Esophagus (tissue), 2 donors: ENCODE data around the gene MASP1. TPM values are rescaled to one million over a fixed set of nuclear protein-coding genes. Genes with fewer than 3 reads are reported as not detected.
A peak's percentile ranks its signal among the peaks of the same experiment; 100 is the strongest.

Experiments
- H3K27ac ChIP-seq, 2 donors: one replicate each; pipeline ENCODE4 v1.5.1; 2013; ENCODE audit warnings: low read depth in 2 of 2, mild to moderate bottlenecking in 2 of 2, inconsistent platforms in 1 of 2, low read length in 1 of 2, moderate library complexity in 1 of 2
- H3K27me3 ChIP-seq, 2 donors: one replicate each; pipeline ENCODE4 v1.6.1; 2013; ENCODE audit warnings: low read length in 2 of 2, control low read depth in 1 of 2, mild to moderate bottlenecking in 1 of 2; ENCODE audit not compliant: insufficient read depth in 2 of 2, control insufficient read depth in 1 of 2
- H3K36me3 ChIP-seq, 2 donors: one replicate each; pipeline ENCODE4 v1.6.1; 2013; ENCODE audit warnings: low read length in 1 of 2; ENCODE audit not compliant: control insufficient read depth in 2 of 2, insufficient read depth in 2 of 2
- H3K4me1 ChIP-seq, 2 donors: one replicate each; pipeline ENCODE4 v1.6.1; 2013; ENCODE audit warnings: low read length in 1 of 2; ENCODE audit not compliant: control insufficient read depth in 2 of 2, insufficient read depth in 2 of 2
- H3K4me3 ChIP-seq, 2 donors: one replicate each; pipeline ENCODE4 v1.5.1; 2013; ENCODE audit warnings: low read length in 2 of 2, mild to moderate bottlenecking in 2 of 2, low read depth in 1 of 2, moderate library complexity in 1 of 2
- H3K9me3 ChIP-seq, 2 donors: one replicate each; pipeline ENCODE4 v1.6.1; 2013; ENCODE audit warnings: mild to moderate bottlenecking in 2 of 2, low read depth in 1 of 2, low read length in 1 of 2, moderate library complexity in 1 of 2; ENCODE audit not compliant: control insufficient read depth in 2 of 2, insufficient read depth in 1 of 2
- WGBS, 2 donors: extraction: QIAGEN DNeasy Blood & Tissue Kit; methylation state at CpG; one replicate each; pipeline ENCODE4 v1.1.7; 2013; 5-methylcytosine and 5-hydroxymethylcytosine counted together
- polyA plus RNA-seq, 2 donors: library from polyadenylated mRNA; stranded (reverse); fragments of 200-250 nt; gene quantifications; one replicate each; pipeline ENCODE4 v1.2.3, GENCODE V29; 2013
- donor health status: healthy with polysubstance abuse.
- donor health status: Bipolar disorder and iron deficiency.

The MASP1 gene
- polyA plus RNA-seq, 2 donors, result 0.14 to 0.93 TPM

GRCh38 chr3:187215460-187215859, 76.1 kb downstream of the MASP1 start:
- Histone ChIP-seq H3K4me1 (peaks cover 0 to 2% of the 10 kb centered on the region in 2 donors), H3K9me3 (no peaks in the 10 kb centered on the region), H3K36me3 (no peaks in the 10 kb centered on the region), H3K4me3 (no peak overlapping the region), H3K27me3 (no peaks in the 10 kb centered on the region), H3K27ac (no peak overlapping the region)
- WGBS, 2 donors, result 93 to 95% methylated on average over 5 of the region's 5 CpGs

- H3K27ac ChIP-seq, result no peak overlapping the region
- no peaks in the 10 kb centered on the region for H3K9me3 ChIP-seq
- H3K36me3 ChIP-seq, result no peaks in the 10 kb centered on the region
- WGBS, 2 donors, result 82 to 100% methylated on average over 1 of the region's 1 CpG
- no peaks in the 10 kb centered on the region for H3K27me3 ChIP-seq
- no peak overlapping the region for H3K4me3 ChIP-seq
- H3K4me1 ChIP-seq, result peaks cover 0 to 4% of the 10 kb centered on the region in 2 donors
Observed at GRCh38 chr3:187213616-187214015, 77.9 kb downstream of the MASP1 start.

- no peak overlapping the region for H3K27ac ChIP-seq
- no peak overlapping the region for H3K4me3 ChIP-seq
- peaks cover 0 to 4% of the 10 kb centered on the region in 2 donors for H3K4me1 ChIP-seq
- H3K9me3 ChIP-seq, result no peaks in the 10 kb centered on the region
- 63 to 70% methylated on average over 4 of the region's 4 CpGs for WGBS, 2 donors
- H3K36me3 ChIP-seq, result no peaks in the 10 kb centered on the region
- no peaks in the 10 kb centered on the region for H3K27me3 ChIP-seq
Observed at GRCh38 chr3:187212705-187213104, 78.8 kb downstream of the MASP1 start.

- Histone ChIP-seq H3K27me3 (no peaks in the 10 kb centered on the region), H3K4me1 (peaks cover 0 to 4% of the 10 kb centered on the region in 2 donors), H3K27ac (peak overlapping the region in 1 of 2 donors; percentile 28), H3K4me3 (no peak overlapping the region), H3K9me3 (peaks cover 0 to under 1% of the 10 kb centered on the region in 2 donors), H3K36me3 (no peaks in the 10 kb centered on the region)
- 76 to 86% methylated on average over 3 of the region's 3 CpGs for WGBS, 2 donors
Observed at GRCh38 chr3:187212196-187212545, 79.4 kb downstream of the MASP1 start.

GRCh38 chr3:187211532-187212195, 79.9 kb downstream of the MASP1 start:
- WGBS, 2 donors, result 48 to 63% methylated on average over 3 of the region's 3 CpGs
- peaks cover 0 to 4% of the 10 kb centered on the region in 2 donors for H3K9me3 ChIP-seq
- H3K4me1 ChIP-seq, result peaks cover 0 to 4% of the 10 kb centered on the region in 2 donors
- H3K27ac ChIP-seq, result peak overlapping the region; percentile 28 to 37
- no peaks in the 10 kb centered on the region for H3K27me3 ChIP-seq
- H3K36me3 ChIP-seq, result no peaks in the 10 kb centered on the region
- H3K4me3 ChIP-seq, result no peak overlapping the region

- Histone ChIP-seq H3K27ac (no peak overlapping the region), H3K36me3 (no peaks in the 10 kb centered on the region), H3K4me3 (no peak overlapping the region), H3K4me1 (peaks cover 0 to 4% of the 10 kb centered on the region in 2 donors), H3K9me3 (peaks cover 0 to 4% of the 10 kb centered on the region in 2 donors), H3K27me3 (no peaks in the 10 kb centered on the region)
- 56 to 70% methylated on average over 6 of the region's 6 CpGs for WGBS, 2 donors
Observed at GRCh38 chr3:187210545-187211327, 80.8 kb downstream of the MASP1 start.

- Histone ChIP-seq H3K4me3 (no peak overlapping the region), H3K4me1 (peaks cover 0 to 5% of the 10 kb centered on the region in 2 donors), H3K36me3 (no peaks in the 10 kb centered on the region), H3K27me3 (no peaks in the 10 kb centered on the region), H3K27ac (no peak overlapping the region), H3K9me3 (peaks cover 0 to 4% of the 10 kb centered on the region in 2 donors)
- WGBS, 2 donors, result 49 to 73% methylated on average over 1 of the region's 1 CpG
Observed at GRCh38 chr3:187210091-187210490, 81.4 kb downstream of the MASP1 start.

- Histone ChIP-seq H3K4me1 (peaks cover 0 to 6% of the 10 kb centered on the region in 2 donors), H3K27ac (no peak overlapping the region), H3K4me3 (no peak overlapping the region), H3K27me3 (no peaks in the 10 kb centered on the region), H3K9me3 (peaks cover 0 to 4% of the 10 kb centered on the region in 2 donors), H3K36me3 (no peaks in the 10 kb centered on the region)
Observed at GRCh38 chr3:187209491-187209890, 82.0 kb downstream of the MASP1 start.

- H3K4me1 ChIP-seq, result peaks cover 0 to 6% of the 10 kb centered on the region in 2 donors
- H3K27ac ChIP-seq, result peak overlapping the region; percentile 82 to 87
- no peaks in the 10 kb centered on the region for H3K27me3 ChIP-seq
- no peaks in the 10 kb centered on the region for H3K36me3 ChIP-seq
- H3K4me3 ChIP-seq, result no peak overlapping the region
- 23 to 48% methylated on average over 1 of the region's 1 CpG for WGBS, 2 donors
- peaks cover 0 to 4% of the 10 kb centered on the region in 2 donors for H3K9me3 ChIP-seq
Observed at GRCh38 chr3:187208159-187208558, 83.4 kb downstream of the MASP1 start.
